IMR-90 (cell line): ENCODE data around the gene KRT10. TPM values are rescaled to one million over a fixed set of nuclear protein-coding genes. Genes with fewer than 3 reads are reported as not detected.

ENCODE experiments used
- ATAC-seq: fragments of 200-7000 bp; cut with Tn5 transposase; 2 replicates; pipeline ENCODE4 v1.9.1; 2020; ENCODE audit warnings: low read depth, mild to moderate bottlenecking, moderate library complexity
- BruUV-seq: library from RNA; stranded (reverse); fragments of 400-500 nt; replicated peaks from 2 replicates; lab custom pipeline; 2021; lab: Mats Ljungman, UMichigan
- CTCF ChIA-PET: fragments of 300-600 bp; formaldehyde crosslinking; extraction: SDS; loops from one replicate; lab custom pipeline; 2021; ENCODE audit warnings: antibody characterized with exemption; lab: Yijun Ruan, JAX
- POLR2A ChIA-PET: fragments of 300-600 bp; sonication (Branson Sonifier 250); formaldehyde crosslinking; loops from one replicate; lab custom pipeline; 2022; ENCODE audit warnings: antibody characterized with exemption; ENCODE audit not compliant: unreplicated experiment; lab: Charles Lee
- DNase-seq: peaks from one replicate; pipeline ENCODE4 v3.0.0; 2013
- H2AFZ ChIP-seq: replicated peaks from 2 replicates; pipeline ENCODE3; 2013; ENCODE audit warnings: low read length, mild to moderate bottlenecking; ENCODE audit not compliant: poor library complexity
- H2AK5ac ChIP-seq: 2 replicates; pipeline ENCODE4 v1.6.1; 2013; ENCODE audit warnings: low read depth, low read length, inconsistent platforms
- H2AK9ac ChIP-seq: replicated peaks from 2 replicates; pipeline ENCODE3; 2013; ENCODE audit warnings: mild to moderate bottlenecking, low read depth, low read length, moderate library complexity; ENCODE audit not compliant: poor library complexity
- H2BK120ac ChIP-seq: 2 replicates; pipeline ENCODE4 v1.6.1; 2013; ENCODE audit warnings: low read depth, low read length, inconsistent platforms
- H2BK15ac ChIP-seq: 3 replicates; pipeline ENCODE4 v1.6.1; 2013; ENCODE audit warnings: low read depth, low read length, inconsistent platforms
- H2BK20ac ChIP-seq: 2 replicates; pipeline ENCODE4 v1.6.1; 2013; ENCODE audit warnings: low read depth, mild to moderate bottlenecking, inconsistent platforms, low read length, moderate library complexity
- H2BK5ac ChIP-seq: 2 replicates; pipeline ENCODE4 v1.6.1; 2013; ENCODE audit warnings: mild to moderate bottlenecking, low read depth, low read length, inconsistent platforms; ENCODE audit not compliant: poor library complexity, severe bottlenecking
- H3K14ac ChIP-seq: replicated peaks from 2 replicates; pipeline ENCODE4 v1.6.1; 2013; ENCODE audit warnings: low read depth, low read length, inconsistent platforms
- H3K18ac ChIP-seq: 2 replicates; pipeline ENCODE4 v1.6.1; 2013; ENCODE audit warnings: low read depth, low read length, control low read depth
- H3K23ac ChIP-seq: 2 replicates; pipeline ENCODE4 v1.6.1; 2013; ENCODE audit warnings: low read depth, low read length, inconsistent platforms
- H3K27ac ChIP-seq: 2 replicates; pipeline ENCODE4 v1.5.1; 2013; ENCODE audit warnings: mild to moderate bottlenecking, control low read depth, low read length; ENCODE audit not compliant: insufficient read depth
- H3K27me3 ChIP-seq: 2 replicates; pipeline ENCODE4 v1.6.1; 2013; ENCODE audit warnings: low read length; ENCODE audit not compliant: control insufficient read depth, insufficient read depth
- H3K36me3 ChIP-seq: 2 replicates; pipeline ENCODE4 v1.6.1; 2013; ENCODE audit warnings: low read length, mixed read lengths; ENCODE audit not compliant: control insufficient read depth, insufficient read depth
- H3K4ac ChIP-seq: 2 replicates; pipeline ENCODE4 v1.6.1; 2013; ENCODE audit warnings: low read depth, low read length, inconsistent platforms
- H3K4me1 ChIP-seq: 2 replicates; pipeline ENCODE4 v1.6.1; 2013; ENCODE audit warnings: low read length, mixed read lengths; ENCODE audit not compliant: control insufficient read depth, insufficient read depth
- H3K4me2 ChIP-seq: 2 replicates; pipeline ENCODE4 v1.6.1; 2013; ENCODE audit warnings: low read depth, mild to moderate bottlenecking, control low read depth, low read length, moderate library complexity
- H3K4me3 ChIP-seq: 2 replicates; pipeline ENCODE4 v1.5.1; 2013; ENCODE audit warnings: low read depth, mild to moderate bottlenecking, control low read depth, low read length, moderate library complexity; ENCODE audit not compliant: insufficient read depth
- H3K56ac ChIP-seq: 2 replicates; pipeline ENCODE4 v1.6.1; 2013; ENCODE audit warnings: low read length, inconsistent platforms; ENCODE audit not compliant: insufficient read depth; ENCODE audit errors: extremely low read depth
- H3K79me1 ChIP-seq, 2 experiments: 2 replicates each; pipeline ENCODE4 v1.6.1; 2013; ENCODE audit warnings: low read length in 2 of 2, inconsistent platforms in 1 of 2, low read depth in 1 of 2
- H3K9ac ChIP-seq: 2 replicates; pipeline ENCODE4 v1.6.1; 2013; ENCODE audit warnings: low read depth, low read length, control low read depth
- H3K9me1 ChIP-seq: 2 replicates; pipeline ENCODE4 v1.6.1; 2013; ENCODE audit warnings: low read length, inconsistent platforms; ENCODE audit not compliant: insufficient read depth
- H3K9me3 ChIP-seq: 2 replicates; pipeline ENCODE4 v1.6.1; 2013; ENCODE audit warnings: low read length; ENCODE audit not compliant: control insufficient read depth, insufficient read depth
- H4K20me1 ChIP-seq: 2 replicates; pipeline ENCODE4 v1.6.1; 2013; ENCODE audit warnings: low read length, inconsistent platforms; ENCODE audit not compliant: insufficient read depth
- H4K5ac ChIP-seq: 2 replicates; pipeline ENCODE4 v1.6.1; 2013; ENCODE audit warnings: mild to moderate bottlenecking, low read depth, low read length, control low read depth
- H4K8ac ChIP-seq, 2 experiments: 2 replicates each; pipeline ENCODE4 v1.6.1; 2013; ENCODE audit warnings: low read depth in 2 of 2, low read length in 2 of 2, control low read depth in 1 of 2, inconsistent platforms in 1 of 2
- H4K91ac ChIP-seq: 2 replicates; pipeline ENCODE4 v1.6.1; 2013; ENCODE audit warnings: low read depth, low read length, inconsistent platforms; ENCODE audit not compliant: insufficient read depth
- BHLHE40 ChIP-seq: fragments of 150-350 bp; IDR thresholded peaks from 2 replicates; pipeline ENCODE4 v1.6.1; 2016; ENCODE audit warnings: mild to moderate bottlenecking, low read depth, low read length
- CEBPB ChIP-seq: IDR thresholded peaks from 2 replicates; pipeline ENCODE4 v1.6.1; 2012; ENCODE audit warnings: low read depth, low read length, improper control_type of control experiment
- CHD1 ChIP-seq: IDR thresholded peaks from 2 replicates; pipeline ENCODE4 v1.6.1; 2012; ENCODE audit warnings: low read depth, low read length, improper control_type of control experiment
- FOS ChIP-seq: fragments of 150-350 bp; IDR thresholded peaks from 2 replicates; pipeline ENCODE4 v1.6.1; 2016; ENCODE audit warnings: low read depth, low read length
- MAFK ChIP-seq: IDR thresholded peaks from 2 replicates; pipeline ENCODE4 v1.6.1; 2012; ENCODE audit warnings: low read depth, low read length, improper control_type of control experiment
- MXI1 ChIP-seq: IDR thresholded peaks from 2 replicates; pipeline ENCODE4 v1.6.1; 2012; ENCODE audit warnings: low read depth, mild to moderate bottlenecking, low read length, moderate library complexity, borderline replicate concordance
- RCOR1 ChIP-seq: IDR thresholded peaks from 2 replicates; pipeline ENCODE4 v1.6.1; 2012; ENCODE audit warnings: mild to moderate bottlenecking, low read length, improper control_type of control experiment; ENCODE audit not compliant: insufficient replicate concordance
- SMC3 ChIP-seq: fragments of 150-350 bp; IDR thresholded peaks from 2 replicates; pipeline ENCODE4 v1.6.1; 2016; ENCODE audit warnings: low read depth, mild to moderate bottlenecking, antibody characterized with exemption, low read length, moderate library complexity
- WGBS, 2 experiments: methylation state at CpG; one replicate each; pipeline versions ENCODE4 v1.1.5 to v1.1.7; 2013; ENCODE audit warnings: missing lambda C conversion rate in 2 of 2; ENCODE audit not compliant: insufficient read length in 1 of 2; ENCODE audit errors: extremely low coverage in 2 of 2; 5-methylcytosine and 5-hydroxymethylcytosine counted together
- dilution Hi-C: fragments of 300-500 bp; cut with HindIII; formaldehyde crosslinking; loops from one replicate; pipeline ENCODE4 v1.14.3; 2018; ENCODE audit warnings: low sequenced_read_pairs; ENCODE audit not compliant: unreplicated experiment
- in situ Hi-C: fragments of 300-500 bp; cut with MboI; formaldehyde crosslinking; loops from 3 replicates; pipeline ENCODE4 v1.14.3; 2019; ENCODE audit warnings: low sequenced_read_pairs, inconsistent platforms, mixed read lengths
- intact Hi-C: fragments of 100-400 bp; cut with micrococcal nuclease; formaldehyde crosslinking; loops from 2 replicates; pipeline ENCODE4 v1.10.0; 2022
- polyA plus RNA-seq, 3 experiments: library from polyadenylated mRNA; depleted of rRNA; stranded (reverse); fragments of >200 nt; gene quantifications; 2 replicates each; pipeline ENCODE4 v1.2.3, GENCODE V29; 2012; ENCODE audit warnings: low replicate concordance in 1 of 3
- total RNA-seq: library from RNA; depleted of rRNA; stranded (reverse); fragments of >200 nt; gene quantifications from 2 replicates; pipeline ENCODE4 v1.2.3, GENCODE V29; 2012
- TF ChIP-seq, protein P1 (sequence below): conservative IDR thresholded peaks from 2 replicates; pipeline ENCODE4 v1.5.1; 2012; ENCODE audit warnings: mild to moderate bottlenecking, low read depth, low read length, improper control_type of control experiment
- TF ChIP-seq, protein P2 (sequence below): fragments of 150-350 bp; IDR thresholded peaks from 2 replicates; pipeline ENCODE4 v1.6.1; 2016; ENCODE audit warnings: low read depth, mild to moderate bottlenecking, low read length, moderate library complexity, borderline replicate concordance
- TF ChIP-seq, protein P3 (sequence below): fragments of 150-350 bp; IDR thresholded peaks from 2 replicates; pipeline ENCODE4 v1.6.1; 2017; ENCODE audit warnings: mild to moderate bottlenecking, antibody characterized with exemption, low read length, low read depth

Gene KRT10
- total and polyA plus RNA-seq, 2 of the 4 experiments (the other 2 are of a cell fraction) = 0.18 to 18.3 TPM

DNA sequence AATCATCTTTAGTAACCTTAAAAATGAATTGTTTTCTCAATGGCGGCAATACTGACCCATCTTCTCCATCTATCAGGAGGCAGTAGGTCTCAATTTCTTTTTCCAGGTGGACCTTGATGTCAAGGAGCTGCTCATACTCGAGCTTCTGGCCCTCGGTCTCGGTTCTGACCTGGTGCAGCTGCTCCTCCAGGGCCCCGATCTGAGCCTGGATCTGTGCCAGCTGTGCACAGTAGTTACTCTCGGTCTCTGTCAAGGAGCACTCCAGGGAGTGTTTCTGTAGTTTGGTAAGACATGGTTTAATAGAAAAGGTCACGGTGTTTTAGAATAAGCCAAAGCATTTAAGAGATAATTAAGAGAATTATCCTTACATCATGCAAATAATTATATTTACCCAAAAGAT is 45.0 kb downstream of the KRT10 start:
- Histone ChIP-seq H2BK15ac (no peak overlapping the region), H4K20me1 (no peaks in the 10 kb centered on the region), H3K27me3 (peaks cover 44% of the 10 kb centered on the region), H3K14ac (no peak overlapping the region), H3K27ac (no peak overlapping the region), H3K18ac (no peak overlapping the region), H2AFZ (no peak overlapping the region), H4K91ac (no peak overlapping the region), H4K5ac (no peak overlapping the region), H3K36me3 (no peaks in the 10 kb centered on the region), H3K4ac (no peak overlapping the region), H3K4me3 (no peak overlapping the region), H4K8ac (no peak overlapping the region), H3K23ac (no peak overlapping the region), H3K4me1 (no peaks in the 10 kb centered on the region), H2AK9ac (no peak overlapping the region), H2BK5ac (no peak overlapping the region), H3K9me3 (no peaks in the 10 kb centered on the region; the same call in 1 of the 2 replicates), H2AK5ac (no peak overlapping the region), H3K4me2 (no peak overlapping the region), H2BK20ac (no peak overlapping the region), H3K79me1 (no peaks in the 10 kb centered on the region), H3K56ac (no peak overlapping the region), H3K9ac (no peak overlapping the region), H3K9me1 (no peaks in the 10 kb centered on the region), H2BK120ac (no peak overlapping the region)
- DNase-seq (no peak), ATAC-seq (no peak)
- no TSS peak for BruUV-seq
- TF ChIP-seq CEBPB (no peak), SMC3 (no peak), MAFK (no peak), BHLHE40 (no peak), RCOR1 (no peak), CHD1 (no peak), FOS (no peak), MXI1 (no peak)
- TF ChIP-seq, protein P1, sequence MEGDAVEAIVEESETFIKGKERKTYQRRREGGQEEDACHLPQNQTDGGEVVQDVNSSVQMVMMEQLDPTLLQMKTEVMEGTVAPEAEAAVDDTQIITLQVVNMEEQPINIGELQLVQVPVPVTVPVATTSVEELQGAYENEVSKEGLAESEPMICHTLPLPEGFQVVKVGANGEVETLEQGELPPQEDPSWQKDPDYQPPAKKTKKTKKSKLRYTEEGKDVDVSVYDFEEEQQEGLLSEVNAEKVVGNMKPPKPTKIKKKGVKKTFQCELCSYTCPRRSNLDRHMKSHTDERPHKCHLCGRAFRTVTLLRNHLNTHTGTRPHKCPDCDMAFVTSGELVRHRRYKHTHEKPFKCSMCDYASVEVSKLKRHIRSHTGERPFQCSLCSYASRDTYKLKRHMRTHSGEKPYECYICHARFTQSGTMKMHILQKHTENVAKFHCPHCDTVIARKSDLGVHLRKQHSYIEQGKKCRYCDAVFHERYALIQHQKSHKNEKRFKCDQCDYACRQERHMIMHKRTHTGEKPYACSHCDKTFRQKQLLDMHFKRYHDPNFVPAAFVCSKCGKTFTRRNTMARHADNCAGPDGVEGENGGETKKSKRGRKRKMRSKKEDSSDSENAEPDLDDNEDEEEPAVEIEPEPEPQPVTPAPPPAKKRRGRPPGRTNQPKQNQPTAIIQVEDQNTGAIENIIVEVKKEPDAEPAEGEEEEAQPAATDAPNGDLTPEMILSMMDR = no peak
- TF ChIP-seq, protein P2, sequence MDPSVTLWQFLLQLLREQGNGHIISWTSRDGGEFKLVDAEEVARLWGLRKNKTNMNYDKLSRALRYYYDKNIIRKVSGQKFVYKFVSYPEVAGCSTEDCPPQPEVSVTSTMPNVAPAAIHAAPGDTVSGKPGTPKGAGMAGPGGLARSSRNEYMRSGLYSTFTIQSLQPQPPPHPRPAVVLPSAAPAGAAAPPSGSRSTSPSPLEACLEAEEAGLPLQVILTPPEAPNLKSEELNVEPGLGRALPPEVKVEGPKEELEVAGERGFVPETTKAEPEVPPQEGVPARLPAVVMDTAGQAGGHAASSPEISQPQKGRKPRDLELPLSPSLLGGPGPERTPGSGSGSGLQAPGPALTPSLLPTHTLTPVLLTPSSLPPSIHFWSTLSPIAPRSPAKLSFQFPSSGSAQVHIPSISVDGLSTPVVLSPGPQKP = no peak
- TF ChIP-seq, protein P3, sequence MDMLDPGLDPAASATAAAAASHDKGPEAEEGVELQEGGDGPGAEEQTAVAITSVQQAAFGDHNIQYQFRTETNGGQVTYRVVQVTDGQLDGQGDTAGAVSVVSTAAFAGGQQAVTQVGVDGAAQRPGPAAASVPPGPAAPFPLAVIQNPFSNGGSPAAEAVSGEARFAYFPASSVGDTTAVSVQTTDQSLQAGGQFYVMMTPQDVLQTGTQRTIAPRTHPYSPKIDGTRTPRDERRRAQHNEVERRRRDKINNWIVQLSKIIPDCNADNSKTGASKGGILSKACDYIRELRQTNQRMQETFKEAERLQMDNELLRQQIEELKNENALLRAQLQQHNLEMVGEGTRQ = no peak
- no CpG with 5 or more reads among the region's 7 CpGs for WGBS, 2 experiments
- dilution Hi-C loops = no loop called here
- intact Hi-C loops = no loop called here
- POLR2A ChIA-PET = no interaction called here
- CTCF ChIA-PET = no interaction called here
- in situ Hi-C loops = loop anchor here (25.0 kb wide), 1 partner anchor 415 kb away; the partner anchor contains the start of gene GJD3
